K562 (cell line): ENCODE measurements around the gene ZBED4. TPM values are rescaled to one million over a fixed set of nuclear protein-coding genes. Genes with fewer than 3 reads are reported as not detected.

ENCODE experiments used
- ATAC-seq: fragments of 200-7000 bp; cut with Tn5 transposase; 3 replicates; pipeline ENCODE4 v1.9.1; 2020; ENCODE audit warnings: moderate library complexity
- BruUV-seq: library from RNA; stranded (reverse); fragments of 400-500 nt; replicated peaks from 2 replicates; lab custom pipeline; 2021; lab: Mats Ljungman, UMichigan
- CTCF ChIA-PET: fragments of 300-600 bp; formaldehyde crosslinking; extraction: SDS; loops from one replicate; lab custom pipeline; 2021; ENCODE audit warnings: low intra/inter-chr PET ratio; lab: Yijun Ruan, JAX
- POLR2A ChIA-PET: fragments of 300-600, 350-650 bp; sonication (Branson Sonifier 250); formaldehyde crosslinking; extraction: SDS; loops from one replicate; lab custom pipeline; 2021; ENCODE audit warnings: antibody characterized with exemption, inconsistent platforms; lab: Yijun Ruan, JAX
- DNase-seq, 4 experiments: peaks; one replicate each; pipeline versions ENCODE4 v3.0.0 to v3.0.0-alpha.2; 2011 to 2018; ENCODE audit warnings: low spot score in 3 of 4, mixed read lengths in 3 of 4; ENCODE audit errors: extremely low read depth in 1 of 4
- FAIRE-seq: peaks from 2 replicates; lab custom pipeline; 2011; peaks lifted over from hg19 to GRCh38; lab: Jason Lieb, UNC
- H2AFZ ChIP-seq: 2 replicates; pipeline ENCODE4 v1.6.0; 2011; ENCODE audit warnings: low read depth, low read length, control low read depth, inconsistent platforms
- H3K27ac ChIP-seq: fragments of 200-600 bp; 3 replicates; pipeline ENCODE4 v1.8.0; 2011; ENCODE audit warnings: low read depth, mild to moderate bottlenecking, control low read depth, inconsistent platforms, low read length, moderate library complexity, mixed read lengths; ENCODE audit errors: extremely low read depth
- H3K27me3 ChIP-seq, 2 experiments: fragments of 300-600 bp in 1 of 2; 2 replicates in 1 of 2; 3 replicates in 1 of 2; pipeline versions ENCODE4 v1.6.0 to v1.8.0; 2011; ENCODE audit warnings: inconsistent platforms in 2 of 2, low read length in 2 of 2, mild to moderate bottlenecking in 1 of 2, mixed read lengths in 1 of 2, moderate library complexity in 1 of 2; ENCODE audit not compliant: control insufficient read depth in 2 of 2, insufficient read depth in 2 of 2
- H3K36me3 ChIP-seq: fragments of 300-600 bp; 3 replicates; pipeline ENCODE4 v1.8.0; 2011; ENCODE audit warnings: mild to moderate bottlenecking, low read length, inconsistent platforms; ENCODE audit not compliant: control insufficient read depth, insufficient read depth
- H3K4me1 ChIP-seq, 2 experiments: fragments of 200-600 bp in 1 of 2; replicated peaks in 1 of 2; 2 replicates in 1 of 2; 3 replicates in 1 of 2; pipeline versions ENCODE4 v1.5.1 to v1.8.0; 2011; ENCODE audit warnings: inconsistent platforms in 2 of 2, low read length in 2 of 2, mild to moderate bottlenecking in 1 of 2, mixed read lengths in 1 of 2, moderate library complexity in 1 of 2; ENCODE audit not compliant: control insufficient read depth in 2 of 2, insufficient read depth in 2 of 2
- H3K4me2 ChIP-seq: 2 replicates; pipeline ENCODE4 v1.6.1; 2011; ENCODE audit warnings: low read length, control low read depth, inconsistent platforms, mixed read lengths; ENCODE audit not compliant: insufficient read depth
- H3K4me3 ChIP-seq: fragments of 200-600 bp; sonication (generic), shearing (Covaris generic); 2 replicates; pipeline ENCODE4 v1.5.1; 2016; ENCODE audit warnings: control low read depth, inconsistent platforms
- H3K79me2 ChIP-seq: fragments of 200-600 bp; 3 replicates; pipeline ENCODE4 v1.8.0; 2011; ENCODE audit warnings: low read length, inconsistent platforms; ENCODE audit not compliant: control insufficient read depth, insufficient read depth
- H3K9ac ChIP-seq, 2 experiments: 2 replicates each; pipeline versions ENCODE4 v1.6.0 to v1.6.1; 2011; ENCODE audit warnings: low read depth in 2 of 2, low read length in 2 of 2, control low read depth in 1 of 2, inconsistent platforms in 1 of 2, mild to moderate bottlenecking in 1 of 2, mixed read lengths in 1 of 2; ENCODE audit not compliant: insufficient read depth in 1 of 2
- H3K9me1 ChIP-seq: one replicate; pipeline ENCODE4 v1.6.0; 2011; ENCODE audit warnings: inconsistent platforms, mild to moderate bottlenecking, low read length, moderate library complexity; ENCODE audit not compliant: control insufficient read depth, insufficient read depth
- H3K9me3 ChIP-seq: replicated peaks from 2 replicates; pipeline ENCODE4 v1.5.1; 2011; ENCODE audit warnings: low read depth, low read length, inconsistent platforms; ENCODE audit not compliant: control insufficient read depth, insufficient read depth
- H4K20me1 ChIP-seq: replicated peaks from 2 replicates; pipeline ENCODE4 v1.6.1; 2011; ENCODE audit warnings: low read length, inconsistent platforms, mixed read lengths; ENCODE audit not compliant: control insufficient read depth, insufficient read depth
- ZFX ChIP-seq: sonication (generic); formaldehyde crosslinking; IDR thresholded peaks from 2 replicates; pipeline ENCODE4 v1.8.0; 2022; ENCODE audit warnings: mild to moderate bottlenecking, missing genetic modification reagents, moderate library complexity
- WGBS: fragments of 100-300 bp; shearing (Covaris generic); methylation state at CpG from one replicate; pipeline ENCODE4 v1.1.6; 2016; ENCODE audit warnings: low coverage, mixed read lengths; ENCODE audit not compliant: insufficient coverage; ENCODE audit errors: missing lambda C conversion rate; 5-methylcytosine and 5-hydroxymethylcytosine counted together
- in situ Hi-C: fragments of 300-500 bp; cut with MboI; formaldehyde crosslinking; loops from 4 replicates; pipeline ENCODE4 v1.15.0; 2018; ENCODE audit warnings: inconsistent platforms, mixed read lengths
- intact Hi-C: fragments of 100-400 bp; cut with micrococcal nuclease; formaldehyde crosslinking; loops from 2 replicates; pipeline ENCODE4 v1.14.2; 2022
- polyA plus RNA-seq, 8 experiments: library from polyadenylated mRNA; depleted of rRNA in 4 of 8; stranded (reverse) in 5 of 8; unstranded in 3 of 8; fragments of >200 nt; fragmentation: Nextera tagmentation in 2 of 8; fragmentation: Illumina TruSeq in 1 of 8; extraction: Ambion mirVana in 2 of 8; extraction: Trizol in 1 of 8; gene quantifications; 2 replicates each; pipeline versions ENCODE4 v1.2.1 to v1.2.3, GENCODE V29; 2011 to 2014; ENCODE audit warnings: inconsistent platforms in 1 of 8, missing spikeins in 1 of 8
- total RNA-seq, 7 experiments: library from RNA; depleted of rRNA in 6 of 7; stranded (reverse); fragments of >200 nt in 6 of 7; fragmentation: Illumina TruSeq in 2 of 7; extraction: Trizol in 2 of 7; gene quantifications; 2 replicates each; pipeline versions ENCODE4 v1.2.1 to v1.2.3, GENCODE V29; 2011 to 2021; ENCODE audit warnings: low replicate concordance in 1 of 7
- TF ChIP-seq, protein P1 (sequence below), 2 experiments: IDR thresholded peaks in 1 of 2; conservative IDR thresholded peaks in 1 of 2; 2 replicates each; pipeline ENCODE4 v1.6.1; 2016; ENCODE audit warnings: low read depth in 2 of 2, mild to moderate bottlenecking in 1 of 2, missing compliant biosample characterization in 1 of 2, missing genetic modification characterization in 1 of 2, moderate library complexity in 1 of 2

Gene ZBED4
- total and polyA plus RNA-seq, 9 of the 15 experiments (the other 6 are each of a cell fraction or from before 2014, with no cell fraction given): 1.5 to 16.8 (median 7.4) TPM

GRCh38 chr22:49880281-49880680, 26.6 kb downstream of the ZBED4 start:
- Histone ChIP-seq H3K36me3 (peaks cover 32% of the 10 kb centered on the region; the same call in 2 of the 3 replicates), H3K27ac (no peak overlapping the region), H3K79me2 (peaks cover 42% of the 10 kb centered on the region), H4K20me1 (no peaks in the 10 kb centered on the region), H3K4me1 (peaks cover 0 to 4% of the 10 kb centered on the region in 2 experiments; a peak in 1 of 5 replicates), H2AFZ (no peak overlapping the region), H3K9me3 (peaks cover 3% of the 10 kb centered on the region), H3K27me3 (no peaks in the 10 kb centered on the region), H3K4me3 (no peak overlapping the region), H3K9ac (no peak overlapping the region), H3K9me1 (no peaks in the 10 kb centered on the region), H3K4me2 (no peak overlapping the region)
- in situ Hi-C loops (no loop called here), intact Hi-C loops (no loop called here)
- DNase-seq (no peak), FAIRE-seq (no peak), ATAC-seq (no peak)
- no TSS peak for BruUV-seq
- WGBS: 94% methylated on average over 7 of the region's 20 CpGs
- POLR2A ChIA-PET: interaction anchor here (1.1 to 2.3 kb wide), 2 partner anchors 8 to 240 kb away, joined by 3 to 6 read pairs; no protein-coding TSS in a partner anchor
- CTCF ChIA-PET: no interaction called here
- no peak for TF ChIP-seq ZFX (CRISPR knock-in tag)
- TF ChIP-seq, protein P1, sequence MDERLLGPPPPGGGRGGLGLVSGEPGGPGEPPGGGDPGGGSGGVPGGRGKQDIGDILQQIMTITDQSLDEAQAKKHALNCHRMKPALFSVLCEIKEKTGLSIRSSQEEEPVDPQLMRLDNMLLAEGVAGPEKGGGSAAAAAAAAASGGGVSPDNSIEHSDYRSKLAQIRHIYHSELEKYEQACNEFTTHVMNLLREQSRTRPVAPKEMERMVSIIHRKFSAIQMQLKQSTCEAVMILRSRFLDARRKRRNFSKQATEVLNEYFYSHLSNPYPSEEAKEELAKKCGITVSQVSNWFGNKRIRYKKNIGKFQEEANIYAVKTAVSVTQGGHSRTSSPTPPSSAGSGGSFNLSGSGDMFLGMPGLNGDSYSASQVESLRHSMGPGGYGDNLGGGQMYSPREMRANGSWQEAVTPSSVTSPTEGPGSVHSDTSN (CRISPR knock-in tag; IDR thresholded peaks at IDR 0.05; ENCODE audit: low read depth): no peak
- TF ChIP-seq, protein P1 (tag; conservative IDR thresholded peaks at IDR 0.05; ENCODE audit: low read depth): no peak
